H1 (cell line): ENCODE results near the gene ASB16. TPM values are rescaled to one million over a fixed set of nuclear protein-coding genes. Genes with fewer than 3 reads are reported as not detected.

Source experiments
- CTCF ChIA-PET: fragments of 300-600 bp; sonication (Branson Sonifier 250); formaldehyde crosslinking; loops from one replicate; lab custom pipeline; 2021; ENCODE audit not compliant: partially characterized antibody; lab: Charles Lee
- POLR2A ChIA-PET: fragments of 300-600 bp; sonication (Branson Sonifier 250); formaldehyde crosslinking; loops from one replicate; lab custom pipeline; 2021; ENCODE audit warnings: inconsistent platforms; ENCODE audit not compliant: partially characterized antibody; lab: Charles Lee
- DNase-seq, 2 experiments: peaks; one replicate each; pipeline versions ENCODE4 v3.0.0 to v3.0.0-alpha.2; 2010 to 2022; ENCODE audit warnings: low spot score in 2 of 2, low read depth in 1 of 2, mixed read lengths in 1 of 2
- FAIRE-seq: peaks from 2 replicates; lab custom pipeline; 2011; peaks lifted over from hg19 to GRCh38; lab: Jason Lieb, UNC
- H2AFZ ChIP-seq: 2 replicates; pipeline ENCODE4 v1.8.1; 2012; ENCODE audit warnings: low read length, inconsistent platforms
- H2AK5ac ChIP-seq: 2 replicates; pipeline ENCODE4 v1.6.1; 2013; ENCODE audit warnings: low read depth, low read length
- H2BK120ac ChIP-seq: replicated peaks from 2 replicates; pipeline ENCODE3; 2013; ENCODE audit warnings: low read depth, low read length, inconsistent platforms
- H2BK12ac ChIP-seq: 2 replicates; pipeline ENCODE4 v1.6.1; 2013; ENCODE audit warnings: low read depth, low read length
- H2BK15ac ChIP-seq: 2 replicates; pipeline ENCODE4 v1.6.1; 2013; ENCODE audit warnings: low read length
- H2BK20ac ChIP-seq: 2 replicates; pipeline ENCODE4 v1.6.1; 2013; ENCODE audit warnings: low read length
- H2BK5ac ChIP-seq: 2 replicates; pipeline ENCODE4 v1.6.1; 2013; ENCODE audit warnings: low read depth, low read length
- H3K14ac ChIP-seq: 2 replicates; pipeline ENCODE4 v1.6.1; 2013; ENCODE audit warnings: inconsistent platforms; ENCODE audit not compliant: insufficient read length
- H3K18ac ChIP-seq: 2 replicates; pipeline ENCODE4 v1.6.1; 2013; ENCODE audit warnings: low read length; ENCODE audit errors: extremely low read depth
- H3K23ac ChIP-seq: 2 replicates; pipeline ENCODE4 v1.6.1; 2013; ENCODE audit warnings: inconsistent platforms; ENCODE audit not compliant: insufficient read length
- H3K23me2 ChIP-seq: 2 replicates; pipeline ENCODE4 v1.6.1; 2013; ENCODE audit warnings: low read depth, low read length
- H3K27ac ChIP-seq: 2 replicates; pipeline ENCODE4 v1.6.1; 2011; ENCODE audit warnings: low read depth, low read length, inconsistent platforms
- H3K27me3 ChIP-seq, 4 experiments: replicated peaks in 1 of 4; 1 replicate in 1 of 4; 2 replicates in 3 of 4; pipeline versions ENCODE4 v1.6.1 to v1.8.1; 2011 to 2013; ENCODE audit warnings: low read length in 3 of 4, mild to moderate bottlenecking in 3 of 4, inconsistent platforms in 2 of 4, mixed read lengths in 2 of 4, moderate library complexity in 1 of 4; ENCODE audit not compliant: control insufficient read depth in 3 of 4, insufficient read depth in 3 of 4; ENCODE audit errors: extremely low read depth in 1 of 4
- H3K36me3 ChIP-seq, 4 experiments: 2 replicates each; pipeline versions ENCODE4 v1.6.1 to v1.8.1; 2011 to 2013; ENCODE audit warnings: mild to moderate bottlenecking in 4 of 4, low read length in 3 of 4, moderate library complexity in 2 of 4, control low read depth in 1 of 4, inconsistent platforms in 1 of 4; ENCODE audit not compliant: insufficient read depth in 4 of 4, control insufficient read depth in 2 of 4
- H3K4ac ChIP-seq: replicated peaks from 2 replicates; pipeline ENCODE3; 2013; ENCODE audit warnings: low read length, low read depth, mixed read lengths, inconsistent platforms; ENCODE audit not compliant: insufficient read length
- H3K4me1 ChIP-seq, 4 experiments: replicated peaks in 1 of 4; 1 replicate in 1 of 4; 2 replicates in 3 of 4; pipeline versions ENCODE4 v1.6.1 to v1.8.1; 2011 to 2013; ENCODE audit warnings: low read length in 3 of 4, inconsistent platforms in 2 of 4, mixed read lengths in 1 of 4; ENCODE audit not compliant: insufficient read depth in 4 of 4, control insufficient read depth in 3 of 4
- H3K4me2 ChIP-seq, 2 experiments: 2 replicates each; pipeline versions ENCODE4 v1.6.1 to v1.8.1; 2011 to 2013; ENCODE audit warnings: low read depth in 2 of 2, low read length in 2 of 2, control low read depth in 1 of 2, inconsistent platforms in 1 of 2, mild to moderate bottlenecking in 1 of 2; ENCODE audit not compliant: insufficient read depth in 1 of 2
- H3K4me3 ChIP-seq, 4 experiments: fragments of 200-600, 300-600 bp in 1 of 4; sonication (generic), shearing (Covaris generic), sonication (Bioruptor Twin) in 1 of 4; 2 replicates each; pipeline versions ENCODE4 v1.5.1 to v1.8.1; 2011 to 2016; ENCODE audit warnings: low read length in 4 of 4, low read depth in 3 of 4, control low read depth in 2 of 4, inconsistent platforms in 2 of 4, mild to moderate bottlenecking in 2 of 4, mixed read lengths in 1 of 4, moderate library complexity in 1 of 4; ENCODE audit not compliant: insufficient read depth in 2 of 4; ENCODE audit errors: extremely low read depth in 1 of 4
- H3K56ac ChIP-seq: replicated peaks from 2 replicates; pipeline ENCODE3; 2013; ENCODE audit warnings: low read depth, mild to moderate bottlenecking, mixed read lengths, low read length, inconsistent platforms; ENCODE audit not compliant: insufficient read length
- H3K79me1 ChIP-seq: 2 replicates; pipeline ENCODE4 v1.6.1; 2013; ENCODE audit warnings: low read depth, low read length, control low read depth
- H3K79me2 ChIP-seq, 2 experiments: 2 replicates each; pipeline versions ENCODE4 v1.6.1 to v1.8.1; 2012 to 2013; ENCODE audit warnings: low read length in 2 of 2, mild to moderate bottlenecking in 2 of 2, inconsistent platforms in 1 of 2; ENCODE audit not compliant: insufficient read depth in 2 of 2, control insufficient read depth in 1 of 2
- H3K9ac ChIP-seq, 4 experiments: replicated peaks in 1 of 4; 1 replicate in 1 of 4; 2 replicates in 3 of 4; pipeline versions ENCODE4 v1.6.1 to v1.8.1; 2011 to 2013; ENCODE audit warnings: low read depth in 3 of 4, low read length in 3 of 4, control low read depth in 2 of 4, mild to moderate bottlenecking in 2 of 4, moderate library complexity in 2 of 4, inconsistent platforms in 1 of 4; ENCODE audit errors: extremely low read depth in 1 of 4
- H3K9me3 ChIP-seq, 2 experiments: 2 replicates each; pipeline versions ENCODE4 v1.6.1 to v1.8.1; 2012 to 2013; ENCODE audit warnings: mild to moderate bottlenecking in 2 of 2, moderate library complexity in 2 of 2, control low read depth in 1 of 2, inconsistent platforms in 1 of 2, low read depth in 1 of 2, low read length in 1 of 2, mixed read lengths in 1 of 2; ENCODE audit not compliant: insufficient read depth in 2 of 2
- H4K20me1 ChIP-seq, 2 experiments: replicated peaks in 1 of 2; 2 replicates each; pipeline versions ENCODE3 to v1.8.1; 2011 to 2013; ENCODE audit warnings: inconsistent platforms in 2 of 2, low read length in 2 of 2, mild to moderate bottlenecking in 1 of 2; ENCODE audit not compliant: insufficient read depth in 2 of 2, control insufficient read depth in 1 of 2
- H4K5ac ChIP-seq: 2 replicates; pipeline ENCODE4 v1.6.1; 2013; ENCODE audit warnings: low read length, low read depth, mixed read lengths, inconsistent platforms; ENCODE audit not compliant: insufficient read length
- H4K8ac ChIP-seq: 2 replicates; pipeline ENCODE4 v1.8.0; 2013; ENCODE audit warnings: mild to moderate bottlenecking, moderate library complexity, low read length, inconsistent platforms; ENCODE audit not compliant: insufficient read depth; ENCODE audit errors: extremely low read depth
- H4K91ac ChIP-seq: replicated peaks from 2 replicates; pipeline ENCODE3; 2013; ENCODE audit warnings: low read length, mixed read lengths, inconsistent platforms; ENCODE audit not compliant: insufficient read length
- GABPA ChIP-seq: IDR thresholded peaks from 2 replicates; pipeline ENCODE4 v1.6.1; 2011; ENCODE audit warnings: mild to moderate bottlenecking, low read length, moderate library complexity, borderline replicate concordance; ENCODE audit not compliant: insufficient read depth
- RXRA ChIP-seq: IDR thresholded peaks from 2 replicates; pipeline ENCODE4 v1.6.1; 2011; ENCODE audit warnings: low read depth, mild to moderate bottlenecking, low read length, moderate library complexity; ENCODE audit not compliant: insufficient read depth
- YY1 ChIP-seq: IDR thresholded peaks from 2 replicates; pipeline ENCODE4 v1.6.1; 2011; ENCODE audit warnings: low read depth, mild to moderate bottlenecking, low read length
- WGBS, 2 experiments: shearing (Covaris generic) in 1 of 2; methylation state at CpG; one replicate each; pipeline versions ENCODE4 v1.1.6 to v1.1.7; 2013 to 2015; ENCODE audit warnings: low lambda C conversion rate in 2 of 2, mixed read lengths in 2 of 2, inconsistent platforms in 1 of 2, low coverage in 1 of 2, missing lambda C conversion rate in 1 of 2; ENCODE audit not compliant: insufficient replicate concordance in 2 of 2, insufficient coverage in 1 of 2, insufficient read length in 1 of 2; ENCODE audit errors: extremely low coverage in 1 of 2, missing lambda C conversion rate in 1 of 2; 5-methylcytosine and 5-hydroxymethylcytosine counted together
- polyA plus RNA-seq, 7 experiments: library from polyadenylated mRNA; depleted of rRNA in 3 of 7; stranded (reverse) in 5 of 7; unstranded in 2 of 7; fragments of >200 nt in 5 of 7; fragments of 200-250 nt in 2 of 7; gene quantifications; 1 replicate in 5 of 7; 2 replicates in 1 of 7; 4 replicates in 1 of 7; pipeline versions ENCODE4 v1.2.1 to v1.2.3, GENCODE V29; 2011 to 2013; ENCODE audit warnings: missing spikeins in 2 of 7, mixed read lengths in 2 of 7
- total RNA-seq: library from RNA; stranded (reverse); fragmentation: NEBNext Ultra II Directional; extraction: Animal tissue kit (Norgen Biotek cat#: 25700); gene quantifications from 2 replicates; pipeline ENCODE4 v1.2.1, GENCODE V29; 2021

The ASB16 gene
- total and polyA plus RNA-seq, 2 of the 8 experiments (the other 6 are each of a cell fraction or from before 2014, with no cell fraction given), result 0.05 TPM; not detected in 1

- no peak overlapping the region for H2BK5ac ChIP-seq
- H2AK5ac ChIP-seq, result no peak overlapping the region
- POLR2A ChIA-PET, result interaction anchor here (0.5 to 10.4 kb wide), 16 partner anchors 9 to 152 kb away, joined by 3 to 135 read pairs (median 6); partner anchors contain the start of genes ATXN7L3, GRN, RUNDC3A and SLC25A39
- no peak overlapping the region for H3K14ac ChIP-seq
- H3K36me3 ChIP-seq, result peaks cover 27 to 61% (median 43%) of the 10 kb centered on the region in 4 experiments
- H3K23ac ChIP-seq, result no peak overlapping the region
- no peak overlapping the region; the same call in 1 of the 2 replicates for H3K27ac ChIP-seq
- no peak overlapping the region for H3K4me2 ChIP-seq
- peaks cover 0 to 11% (median 3%) of the 10 kb centered on the region in 4 experiments; a peak in 5 of 7 replicates for H3K4me1 ChIP-seq
- H4K20me1 ChIP-seq, result peaks cover 0 to 7% of the 10 kb centered on the region in 2 experiments
- no peaks in the 10 kb centered on the region for H3K79me2 ChIP-seq
- TF ChIP-seq GABPA, result no peak
- TF ChIP-seq RXRA, result no peak
- no peak for TF ChIP-seq YY1
- H2AFZ ChIP-seq, result no peak overlapping the region
- DNase-seq, result no peak
- H3K23me2 ChIP-seq, result no peaks in the 10 kb centered on the region
- no peak overlapping the region for H2BK20ac ChIP-seq
- no peak overlapping the region for H2BK120ac ChIP-seq
- 0 out of 7 replicates have a peak overlapping the region, but pooled peaks of 1 of the 4 experiments have one; percentile 13 for H3K9ac ChIP-seq
- H3K27me3 ChIP-seq, result no peaks in the 10 kb centered on the region
- WGBS, 2 experiments, result 76% methylated on average over 11 of the region's 11 CpGs; no CpG with 5 or more reads in 1 of the 2 experiments
- no peak overlapping the region for H3K4ac ChIP-seq
- H2BK15ac ChIP-seq, result no peak overlapping the region
- no peak overlapping the region; the same call in 1 of the 2 replicates for H4K8ac ChIP-seq
- FAIRE-seq, result no peak
- H3K4me3 ChIP-seq, result no peak overlapping the region
- no peak overlapping the region for H4K91ac ChIP-seq
- no peaks in the 10 kb centered on the region; the same call in none of the 2 replicates for H3K79me1 ChIP-seq
- no peak overlapping the region for H2BK12ac ChIP-seq
- H3K56ac ChIP-seq, result no peak overlapping the region
- no peaks in the 10 kb centered on the region for H3K9me3 ChIP-seq
- no peak overlapping the region for H4K5ac ChIP-seq
- no peak overlapping the region for H3K18ac ChIP-seq
- CTCF ChIA-PET, result interaction anchor here (0.5 to 12.7 kb wide), 43 partner anchors 8 to 509 kb away, joined by 3 to 158 read pairs (median 6); partner anchors contain the start of genes GRN, RUNDC3A, SLC25A39 and SLC4A1
Measured at GRCh38 chr17:44209786-44210341, 39.4 kb downstream of the ASB16 start.
